Stimulated activated CD4-positive, alpha-beta T cell treated with anti-CD3 and anti-CD28 coated beads, TNF-alpha, amount 100 ng/mL, for 24 hours (primary cell): ENCODE results near the gene SCFD2.
"Not testable (repeated sequence)": the region's sequence is repeated elsewhere in the genome, so short reads cannot be mapped to it uniquely, and the experiment has no call there.

Experiments used
- DNase-seq, 3 experiments: peaks; one replicate each; pipeline ENCODE4 v3.0.0-alpha.2; 2020; ENCODE audit warnings: low read depth in 3 of 3

SCFD2 gene

GRCh38 chr4:53238352-53238751 is 127.5 kb downstream of the SCFD2 start:
- DNase-seq, result not testable (repeated sequence)

DNA sequence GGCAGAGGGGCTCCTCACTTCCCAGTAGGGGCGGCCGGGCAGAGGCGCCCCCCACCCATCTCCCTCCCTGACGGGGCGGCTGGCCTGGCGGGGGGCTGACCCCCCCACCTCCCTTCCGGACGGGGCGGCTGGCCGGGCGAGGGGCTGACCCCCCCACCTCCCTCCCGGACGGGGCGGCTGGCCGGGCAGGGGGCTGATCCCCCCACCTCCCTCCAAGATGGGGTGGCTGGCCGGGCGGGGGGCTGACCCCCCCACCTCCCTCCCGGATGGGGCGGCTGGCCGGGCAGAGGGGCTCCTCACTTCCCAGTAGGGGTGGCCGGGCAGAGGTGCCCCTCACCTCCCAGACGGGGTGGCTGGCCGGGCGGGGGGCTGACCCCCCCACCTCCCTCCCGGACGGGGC is 128.1 kb downstream of the SCFD2 start:
- not testable (repeated sequence) for DNase-seq

GRCh38 chr4:53236624-53237023 is 129.2 kb downstream of the SCFD2 start:
- DNase-seq, result not testable (repeated sequence)

- no peak for DNase-seq
These were observed 130.3 kb downstream of the SCFD2 start for GRCh38 chr4:53235547-53235946.

- DNase-seq, result no peak
These were observed 131.2 kb downstream of the SCFD2 start for GRCh38 chr4:53234669-53235068.

GRCh38 chr4:53234111-53234510 is 131.8 kb downstream of the SCFD2 start:
- no peak for DNase-seq

DNA sequence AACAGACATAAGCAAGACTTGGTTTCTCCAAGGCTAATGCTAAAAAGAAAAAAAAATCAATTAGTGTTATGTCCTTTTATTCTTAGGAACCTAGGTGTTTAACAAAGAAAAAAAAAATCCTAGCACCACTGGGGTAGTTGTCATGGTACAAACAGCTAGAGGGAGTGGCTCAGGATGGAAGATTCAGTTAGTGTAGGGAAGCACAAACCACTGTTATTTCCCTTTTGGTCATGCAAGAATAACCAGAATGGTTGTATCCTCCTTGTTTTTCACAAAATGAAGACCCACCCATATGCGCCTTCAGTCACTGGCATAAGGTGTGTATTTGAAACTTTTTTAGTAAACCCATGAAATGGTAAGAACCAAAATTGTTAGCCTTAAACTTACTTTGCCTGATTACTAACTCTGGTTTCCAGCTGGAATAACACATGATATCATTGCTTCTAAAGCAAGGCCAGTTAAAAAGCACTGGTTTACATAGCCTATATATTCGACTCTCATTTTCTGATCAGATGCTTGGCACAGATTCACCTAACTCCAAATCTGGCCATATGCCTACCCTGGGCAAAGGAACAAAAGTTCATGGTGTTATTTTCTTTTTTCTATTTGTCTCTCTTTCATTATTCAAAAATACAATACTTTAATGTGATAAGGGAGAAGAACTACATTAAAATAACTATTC is 132.6 kb downstream of the SCFD2 start:
- no peak for DNase-seq

DNA sequence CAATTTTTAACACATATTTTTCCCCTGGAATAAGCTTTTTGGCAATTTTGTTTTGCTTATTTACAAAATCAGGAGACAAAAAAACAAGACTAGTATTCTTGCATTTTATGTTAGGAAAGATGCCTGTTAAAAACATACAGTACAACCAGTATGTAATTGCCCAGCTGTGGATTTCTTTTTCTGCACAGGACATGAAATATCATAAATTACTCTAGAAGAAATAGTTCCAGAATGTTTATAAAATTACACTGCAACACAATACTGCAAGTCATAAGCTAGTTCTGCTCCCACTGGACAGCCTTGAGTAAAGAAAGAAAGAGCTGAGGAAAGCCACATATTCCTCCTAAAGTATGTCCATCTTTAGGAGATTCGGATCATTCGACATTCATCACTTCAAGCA is 133.5 kb downstream of the SCFD2 start:
- DNase-seq, result no peak

- DNase-seq, result no peak
These were observed 137.8 kb downstream of the SCFD2 start for GRCh38 chr4:53228036-53228435.

DNA sequence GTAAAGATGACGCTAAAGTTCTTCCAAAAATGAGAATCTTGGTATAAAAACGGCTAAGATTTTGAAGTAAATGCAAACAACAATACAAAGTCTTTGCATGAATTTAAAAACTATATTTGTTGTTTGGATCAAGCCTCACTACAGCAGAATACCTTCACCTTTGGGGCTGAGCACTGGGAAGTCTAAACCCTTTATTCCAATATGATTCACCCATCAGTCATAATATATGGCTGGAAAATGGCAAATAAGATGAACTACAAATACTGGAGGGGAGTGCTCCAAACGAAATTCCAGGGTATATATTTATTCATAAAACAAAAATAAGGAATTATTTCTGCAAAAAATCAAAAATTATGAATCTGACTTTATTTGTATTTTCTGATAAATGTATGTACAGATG is 138.4 kb downstream of the SCFD2 start:
- no peak for DNase-seq

GRCh38 chr4:53221832-53222480 is 143.9 kb downstream of the SCFD2 start:
- DNase-seq, result no peak

GRCh38 chr4:53219148-53219547 is 146.7 kb downstream of the SCFD2 start:
- DNase-seq, result not testable (repeated sequence)

- DNase-seq, result no peak
These were observed 157.1 kb downstream of the SCFD2 start for GRCh38 chr4:53208753-53209152.

DNA sequence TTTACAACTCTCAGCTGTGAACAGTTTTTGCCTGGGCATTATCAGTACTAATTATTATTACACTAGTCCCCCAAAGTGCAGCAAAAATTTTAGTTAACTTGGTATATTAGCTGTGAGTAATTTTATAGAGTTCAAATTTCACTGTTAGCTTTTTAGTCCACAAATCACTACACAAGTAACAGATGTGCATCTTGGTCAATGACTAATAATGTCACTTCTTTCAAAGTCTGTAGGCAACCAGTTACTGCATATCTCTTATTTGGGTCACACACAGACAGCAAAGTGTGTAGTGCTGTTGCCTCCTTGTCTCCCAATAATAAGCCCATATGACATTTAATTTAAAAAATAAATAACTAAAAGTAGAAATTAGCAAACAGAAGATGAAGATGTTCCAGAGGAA is 159.9 kb downstream of the SCFD2 start:
- no peak for DNase-seq

DNA sequence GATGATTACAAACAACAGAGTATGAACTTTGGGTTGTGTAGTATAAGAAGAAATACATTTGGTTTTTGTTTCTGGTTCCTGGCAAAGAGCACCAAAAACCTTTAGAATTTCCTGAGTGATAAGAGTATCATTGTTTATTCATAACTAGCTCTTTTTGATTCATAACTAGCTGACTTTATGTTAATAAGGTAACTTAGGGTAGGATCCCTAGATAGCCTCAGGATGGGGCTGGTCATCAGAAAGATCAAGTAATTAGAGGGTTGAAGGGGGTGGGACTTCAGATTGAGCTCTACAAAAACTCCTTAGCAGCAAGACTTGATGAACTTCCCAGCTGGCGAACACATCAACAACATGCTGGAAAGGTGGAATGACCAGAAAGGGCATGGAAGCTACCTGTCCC is 166.5 kb downstream of the SCFD2 start:
- DNase-seq, result no peak

DNA sequence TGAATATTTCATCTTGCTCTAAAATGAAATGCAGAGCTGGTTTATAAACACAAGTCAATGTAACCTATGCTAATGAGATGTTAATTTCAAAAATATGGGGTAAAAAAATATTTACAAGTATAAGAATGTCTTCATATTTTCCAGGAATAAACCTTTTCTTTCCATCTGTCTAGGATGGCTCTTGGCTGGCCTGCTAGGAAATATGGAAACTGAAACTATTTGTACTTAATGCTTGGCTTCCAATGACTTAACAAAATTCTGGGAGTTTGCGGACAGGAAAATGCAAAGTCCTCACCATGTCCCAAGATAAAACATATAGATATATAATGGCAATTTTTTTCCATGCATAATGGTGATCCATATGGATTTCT is 168.1 kb downstream of the SCFD2 start:
- DNase-seq, result no peak

- no peak for DNase-seq
These were observed 168.7 kb downstream of the SCFD2 start for GRCh38 chr4:53196882-53197771.

GRCh38 chr4:53195815-53196661 is 169.8 kb downstream of the SCFD2 start:
- DNase-seq, result no peak

GRCh38 chr4:53194727-53195126 is 171.1 kb downstream of the SCFD2 start:
- DNase-seq, result no peak

DNA sequence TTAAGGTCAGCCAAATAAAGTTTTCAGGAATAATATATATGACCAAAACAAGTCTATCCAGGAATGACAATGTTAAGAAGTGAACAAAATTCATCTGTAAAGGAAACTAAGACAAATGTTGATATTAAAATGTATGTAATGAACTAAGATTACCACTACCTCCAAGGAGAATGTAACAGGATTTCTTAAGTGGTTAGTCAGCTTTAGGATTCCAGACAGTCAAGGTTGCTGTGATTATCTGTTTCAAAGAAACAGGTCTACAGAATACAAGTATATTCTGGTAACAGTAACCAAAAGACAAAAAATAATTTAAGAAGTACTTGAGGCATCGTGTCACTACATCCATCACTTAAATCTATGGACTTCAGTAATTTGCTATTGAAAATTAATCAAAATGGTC is 172.8 kb downstream of the SCFD2 start:
- no peak for DNase-seq

GRCh38 chr4:53192496-53192895 is 173.4 kb downstream of the SCFD2 start:
- no peak for DNase-seq

DNA sequence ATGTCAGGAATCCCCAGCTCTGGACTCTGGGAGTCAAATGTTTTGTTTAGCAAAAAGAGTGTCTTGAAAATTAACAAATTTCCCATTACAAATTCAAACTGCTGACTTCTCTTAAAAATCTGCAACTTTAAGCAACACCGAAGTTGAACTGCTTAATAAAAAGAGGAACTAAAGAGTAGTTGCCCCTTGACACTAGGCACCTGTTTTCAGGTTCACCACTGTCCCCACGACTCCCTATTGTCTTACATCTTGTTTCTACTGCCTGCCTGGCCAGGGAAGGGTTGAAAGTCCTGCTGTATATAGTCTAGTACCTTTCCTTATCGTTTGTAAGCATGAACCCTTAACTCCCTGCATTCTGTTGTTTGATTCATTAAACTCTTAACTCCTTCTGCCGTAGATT is 173.9 kb downstream of the SCFD2 start:
- DNase-seq, result no peak
